ENCODE measurements around the gene TMEM9. TPM values are rescaled to one million over a fixed set of nuclear protein-coding genes. Genes with fewer than 3 reads are reported as not detected.

TMEM9 gene
- total RNA-seq, result 54.4 TPM

DNA sequence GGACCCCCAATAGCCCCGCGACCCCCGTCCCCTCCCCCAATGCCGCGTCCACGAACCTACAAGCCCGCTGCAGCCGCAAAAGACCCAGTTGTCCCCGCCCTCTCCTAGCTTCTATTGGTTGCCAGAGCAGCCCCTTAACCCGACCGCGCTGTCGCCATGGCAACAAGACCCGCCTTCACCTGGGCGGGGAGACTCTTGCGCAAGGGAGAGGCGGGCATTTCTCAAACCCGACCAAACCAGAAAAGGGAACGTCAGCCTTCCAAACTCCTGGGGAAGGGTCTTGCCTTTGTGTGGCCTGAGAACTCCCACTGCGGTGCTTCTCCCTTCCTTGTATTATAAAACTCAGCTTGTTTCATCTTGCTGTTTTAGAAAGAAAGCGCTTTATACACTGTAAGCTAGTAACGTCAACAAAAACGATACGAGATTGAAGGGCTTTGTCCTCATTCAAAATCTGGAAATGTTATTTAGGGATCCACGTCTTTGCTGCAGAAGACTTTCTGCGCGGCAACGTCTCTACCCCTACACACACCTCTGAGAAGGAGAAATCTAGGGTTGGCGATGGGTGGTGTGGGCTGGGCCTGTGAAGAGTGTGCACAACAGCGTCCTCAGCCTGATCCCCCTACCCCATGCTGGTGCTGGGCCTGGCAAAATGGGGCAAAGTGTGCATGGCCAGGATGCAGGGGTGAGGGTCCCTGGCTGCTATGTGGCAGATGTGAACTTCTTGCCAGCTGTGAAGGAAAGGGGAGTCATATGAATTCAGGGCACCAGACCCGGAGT lies at the start of gene TMEM9:
Gene TMEM9 (minus strand): TSS at position 86 of the 777 bp plus-strand sequence. CDS start 551 bp downstream, outside the sequence.
- DNase-seq, result peak; percentile 96

DNA sequence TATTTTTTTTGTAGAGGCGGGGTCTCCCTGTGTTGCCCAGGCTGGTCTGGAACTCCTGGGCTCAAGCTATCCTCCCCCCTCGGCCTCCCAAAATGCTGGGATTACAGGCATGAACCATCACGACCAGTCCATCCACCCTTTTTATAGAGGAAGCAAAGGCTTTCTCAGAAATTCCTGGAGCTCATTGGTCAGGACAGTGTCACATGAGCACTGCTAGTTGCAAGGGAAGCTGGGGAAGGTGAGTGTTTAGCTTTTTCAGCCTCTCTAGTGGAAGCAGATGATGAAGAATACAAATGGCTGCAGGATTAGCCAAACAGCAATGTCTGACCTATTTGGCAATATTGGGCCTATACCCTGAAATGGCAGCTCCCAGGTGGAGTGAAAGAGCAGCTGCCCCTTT lies 44.3 kb upstream of the TMEM9 start:
- DNase-seq, result no peak

DNA sequence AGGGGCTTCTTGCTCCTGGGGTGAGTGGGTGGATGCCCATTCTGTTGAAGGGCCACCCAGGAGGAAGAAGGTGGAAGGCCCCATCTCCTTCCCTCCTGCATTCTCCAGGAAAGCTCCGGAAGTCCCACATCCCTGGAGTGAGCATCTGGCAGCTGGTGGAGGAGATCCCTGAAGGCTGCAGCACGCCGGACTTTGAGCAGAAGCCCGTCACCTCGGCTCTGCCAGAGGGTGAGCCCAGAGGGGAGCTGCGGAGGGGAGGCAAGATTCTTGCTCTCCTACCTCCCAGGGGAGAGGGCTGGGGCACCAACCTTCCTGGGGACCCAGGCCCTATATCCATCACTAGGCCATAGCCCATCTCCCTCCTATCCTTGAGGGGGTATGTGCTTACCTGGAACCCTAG lies 39.8 kb upstream of the TMEM9 start:
- no peak for DNase-seq

DNA sequence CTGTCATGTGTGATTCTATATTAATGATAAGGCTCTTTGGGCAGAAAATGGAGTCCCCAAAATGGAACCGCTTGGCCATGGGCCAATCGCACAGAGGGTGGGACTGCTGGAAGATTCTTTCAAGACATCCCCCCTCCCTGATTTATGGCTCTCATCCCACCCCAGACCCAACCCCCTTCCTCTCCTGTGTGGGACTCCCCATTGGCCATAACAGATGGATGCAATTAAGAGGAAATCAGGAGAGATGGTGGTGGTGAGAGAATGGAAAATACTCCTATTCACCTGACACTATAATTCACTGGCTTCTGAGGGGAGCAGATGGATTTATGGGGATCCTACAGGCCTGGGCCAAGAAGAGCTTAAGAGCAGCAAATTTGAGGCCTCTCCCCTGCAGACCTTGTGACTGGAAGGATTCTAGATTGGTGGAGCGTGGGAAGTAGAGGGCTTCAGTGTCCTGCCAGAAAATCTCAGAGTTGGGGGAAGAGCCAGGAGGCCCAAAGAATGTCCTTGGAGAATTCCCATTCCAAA lies 38.1 kb upstream of the TMEM9 start:
- DNase-seq, result no peak

DNA sequence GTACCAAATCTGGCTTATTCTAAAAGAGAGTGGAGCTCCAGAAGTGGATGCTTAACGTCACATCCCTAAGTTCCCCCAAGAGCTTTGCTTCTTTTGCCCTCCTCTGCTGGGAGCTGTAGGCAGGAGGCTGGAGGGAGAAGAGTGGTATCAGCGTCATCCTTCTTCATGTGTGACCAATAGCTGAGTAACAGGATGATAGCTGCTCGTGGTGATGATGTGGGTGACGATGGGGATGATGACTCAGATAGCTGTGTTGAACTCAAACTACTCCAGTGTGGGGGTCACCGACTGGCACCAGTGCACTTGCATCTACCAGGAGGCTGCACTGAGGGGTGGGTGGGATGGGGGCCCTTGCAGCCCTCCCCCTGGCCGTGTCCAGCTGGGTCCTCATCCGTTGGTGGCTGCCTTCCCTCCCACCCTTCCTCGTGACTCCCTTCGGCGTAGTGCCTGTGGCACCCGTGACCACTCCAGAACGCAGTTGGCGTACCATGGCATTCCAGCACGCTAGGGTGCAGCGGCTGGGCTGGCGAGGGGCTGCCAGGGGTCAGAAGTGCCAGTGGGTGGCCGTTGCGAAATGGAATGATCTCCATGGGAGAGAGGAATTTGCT lies 37.5 kb upstream of the TMEM9 start:
- DNase-seq, result no peak

DNA sequence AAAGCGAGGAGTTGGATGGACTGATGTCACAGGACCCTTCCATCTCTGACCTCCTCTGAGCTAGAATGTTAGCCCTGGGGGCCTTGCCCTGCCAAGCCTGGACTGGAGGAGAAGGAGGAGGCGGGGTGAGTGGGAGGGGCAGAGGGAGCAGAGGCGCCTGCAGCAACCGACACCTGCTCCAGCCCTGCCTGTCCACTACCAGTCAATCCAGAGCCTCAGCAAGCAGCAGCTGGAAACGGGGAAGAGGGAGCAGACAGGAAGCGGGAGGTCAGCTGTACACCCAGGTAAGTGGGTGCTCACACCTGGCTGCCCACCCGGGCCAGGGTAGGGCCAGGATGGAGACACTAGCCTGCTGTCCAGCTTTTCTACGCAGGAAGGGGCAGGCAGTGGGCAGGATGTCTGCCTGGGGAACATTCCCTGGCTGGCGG lies 36.4 kb upstream of the TMEM9 start, which contains the start of gene IGFN1:
Gene IGFN1 (plus strand): TSS at position 201 of the 428 bp plus-strand sequence. CDS start 2,470 bp downstream, outside the sequence.
- no peak for DNase-seq

DNA sequence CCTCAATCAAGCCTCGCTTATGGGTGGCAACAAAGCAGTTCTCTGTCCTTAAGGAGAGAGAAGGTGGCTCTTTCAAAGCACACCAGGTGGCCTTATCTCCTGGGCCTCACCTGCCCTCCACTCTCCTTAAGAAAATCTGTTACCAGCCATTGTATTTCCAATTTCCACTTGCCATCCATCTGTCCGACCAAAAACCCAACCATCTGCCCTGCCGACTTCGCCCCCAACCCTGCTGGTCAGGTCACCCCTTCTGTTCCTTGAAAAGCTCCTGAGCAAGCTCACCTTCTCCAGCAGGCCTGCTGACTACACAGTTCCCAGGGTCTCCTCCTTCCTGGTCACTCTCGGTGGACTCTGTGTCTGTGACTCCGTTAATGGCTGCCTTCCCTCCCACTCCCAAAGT lies 35.7 kb upstream of the TMEM9 start:
- DNase-seq, result no peak

DNA sequence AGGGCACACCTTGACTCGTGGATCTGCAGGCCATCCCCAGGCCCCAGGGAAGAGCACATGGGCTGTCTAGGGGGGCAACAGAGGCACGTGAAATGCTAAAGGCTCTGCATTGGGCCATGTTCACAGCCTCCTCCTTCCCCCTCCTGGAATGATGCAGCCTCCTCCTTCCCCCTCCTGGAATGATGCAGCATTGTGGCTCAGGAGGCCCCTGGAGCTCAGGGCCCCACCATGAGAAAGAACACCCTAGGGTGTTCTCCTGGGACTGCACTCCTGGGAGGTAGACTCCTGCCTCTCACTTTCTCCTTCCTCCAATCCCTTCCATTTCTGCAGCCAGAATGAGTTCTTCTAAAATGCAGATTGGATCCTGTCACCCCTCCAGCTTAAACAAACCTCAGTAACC lies 34.8 kb upstream of the TMEM9 start:
- no peak for DNase-seq

DNA sequence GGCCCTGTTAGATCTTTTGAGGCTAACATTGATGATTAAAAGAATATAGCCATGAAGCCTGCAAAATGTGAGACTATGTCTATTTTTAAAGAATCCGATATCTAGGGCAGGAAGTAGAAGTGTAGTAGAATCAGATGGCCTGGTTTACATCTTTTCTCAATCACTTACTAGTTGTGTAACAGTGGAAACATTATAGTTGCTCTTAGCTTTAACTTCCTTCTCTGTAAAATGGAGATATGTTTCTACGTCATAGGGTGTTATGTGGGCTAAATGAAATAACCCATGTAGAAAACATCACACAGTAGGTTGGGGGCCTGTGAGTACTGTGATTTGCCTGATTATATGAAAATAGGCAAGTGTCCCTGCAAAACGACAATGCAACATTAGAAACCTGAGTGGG lies 31.9 kb upstream of the TMEM9 start:
- no peak for DNase-seq

DNA sequence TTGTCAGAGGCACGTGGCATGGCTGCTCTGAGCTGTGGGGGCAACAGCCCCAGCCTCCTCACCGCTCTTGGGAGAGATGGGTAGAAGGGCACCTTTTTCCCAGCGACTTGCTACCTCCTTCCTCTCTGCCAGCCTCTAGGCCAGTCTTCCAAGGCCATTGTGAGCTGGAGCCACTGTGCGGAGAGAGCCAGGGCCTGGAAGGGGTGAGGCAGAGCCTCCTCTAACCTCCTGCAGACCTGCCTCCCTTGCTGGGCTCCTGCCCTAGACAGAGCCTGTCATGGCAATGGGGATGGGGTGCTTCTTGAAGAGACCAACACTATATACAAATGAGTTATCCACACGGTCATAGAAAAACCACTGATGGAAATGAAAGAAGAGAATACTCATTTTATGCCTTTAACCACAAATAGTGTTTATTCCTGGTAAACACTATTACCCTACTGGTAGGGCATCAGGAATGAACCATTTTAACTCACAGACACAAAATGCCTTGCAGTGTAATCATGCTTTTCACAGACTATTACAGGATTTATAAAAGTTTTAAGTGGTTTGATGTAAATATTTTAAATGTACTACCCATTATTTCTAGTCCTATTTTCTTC lies 31.4 kb upstream of the TMEM9 start:
- no peak for DNase-seq

DNA sequence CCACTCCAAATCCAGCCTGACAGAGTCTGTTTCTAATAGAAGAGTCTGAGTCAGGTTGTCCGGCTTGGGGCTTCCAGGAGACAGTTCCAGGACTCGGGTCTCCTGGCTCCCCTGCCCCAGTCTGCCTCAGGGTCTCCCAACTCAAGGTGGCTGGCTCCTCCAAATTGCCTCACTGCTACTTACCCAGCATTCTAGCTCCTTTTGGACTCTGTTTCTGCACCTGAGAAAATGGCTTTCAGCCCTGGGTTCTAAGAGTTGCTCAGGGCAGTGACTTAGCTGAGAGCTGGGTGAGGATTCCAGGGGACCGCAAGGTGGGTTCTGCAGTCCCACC lies 30.8 kb upstream of the TMEM9 start:
- no peak for DNase-seq

DNA sequence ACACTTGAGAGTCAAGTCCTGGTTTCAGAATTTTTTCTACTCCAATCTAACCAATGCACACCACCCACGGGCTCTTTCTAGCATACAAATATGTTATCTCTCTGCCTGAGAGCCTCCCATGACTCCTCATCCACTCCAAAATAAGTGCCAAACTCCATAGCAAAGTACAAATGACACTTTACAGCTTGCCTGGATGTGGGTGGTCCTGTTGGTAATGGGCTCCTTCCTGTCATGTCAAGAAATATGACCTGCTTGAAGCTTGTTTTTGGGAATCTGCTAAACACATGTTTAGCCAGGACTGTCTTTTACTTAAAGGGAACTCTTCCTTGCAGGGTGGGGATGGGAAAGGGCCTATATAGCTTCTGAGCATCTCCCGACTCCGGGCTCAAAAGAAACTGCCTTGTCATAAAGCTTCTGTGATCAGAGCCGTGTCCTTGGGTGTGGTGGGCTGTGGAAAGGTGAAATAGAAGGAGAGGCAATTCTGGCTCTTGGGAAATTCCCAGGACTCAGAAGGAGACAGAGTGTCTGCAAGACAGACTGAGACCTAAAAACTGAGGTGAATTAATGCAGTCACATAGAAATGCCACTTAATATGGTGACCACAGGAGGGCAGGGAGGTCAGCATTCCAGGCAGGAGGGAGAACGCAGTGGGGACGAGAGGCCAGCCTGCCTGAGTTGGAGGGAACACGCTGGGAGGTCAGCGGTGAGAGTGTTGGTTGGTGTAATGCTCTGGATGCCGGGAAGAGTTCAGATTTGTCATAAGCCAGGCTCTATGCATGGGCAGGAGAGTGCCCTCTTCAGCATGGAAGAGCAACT lies 30.2 kb upstream of the TMEM9 start:
- no peak for DNase-seq

DNA sequence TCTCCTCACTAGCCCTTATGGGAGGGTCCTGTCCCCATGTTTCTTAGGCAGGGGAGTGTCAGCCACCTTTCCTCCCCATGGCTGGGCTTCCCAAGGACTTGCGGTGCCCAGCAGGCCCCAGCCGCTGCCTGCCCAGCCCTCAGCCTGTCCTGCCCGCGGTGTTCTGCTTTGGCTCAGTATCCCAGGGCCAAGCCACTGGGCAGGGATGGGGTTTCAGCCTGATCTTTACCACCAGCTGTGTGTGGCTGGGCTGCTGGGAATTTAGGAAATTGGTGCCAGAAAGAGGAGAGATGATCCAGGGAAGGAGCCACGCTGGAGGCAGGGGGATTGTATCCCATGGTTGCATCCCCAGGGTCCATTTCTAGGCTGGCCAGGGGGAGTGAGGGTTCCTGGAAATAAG lies 29.5 kb upstream of the TMEM9 start:
- DNase-seq, result no peak

DNA sequence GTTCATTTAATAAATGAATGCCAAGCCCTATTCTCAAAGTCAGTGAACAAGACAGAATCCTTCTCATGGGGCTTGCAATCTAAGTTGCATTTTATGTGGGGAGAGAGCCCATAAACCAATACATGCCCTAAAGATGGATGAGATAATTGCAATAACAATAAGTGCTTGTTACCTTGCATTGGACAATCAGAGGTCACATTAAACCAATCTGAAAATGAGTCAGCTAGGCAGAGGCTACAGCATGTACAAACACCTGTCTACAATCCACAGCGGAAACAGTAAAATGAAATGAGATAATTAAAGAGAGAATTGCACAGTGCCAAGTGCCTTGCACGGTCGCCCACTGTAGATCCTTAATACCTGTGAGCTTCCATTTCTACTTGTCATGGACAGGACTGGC lies 28.9 kb upstream of the TMEM9 start:
- no peak for DNase-seq

DNA sequence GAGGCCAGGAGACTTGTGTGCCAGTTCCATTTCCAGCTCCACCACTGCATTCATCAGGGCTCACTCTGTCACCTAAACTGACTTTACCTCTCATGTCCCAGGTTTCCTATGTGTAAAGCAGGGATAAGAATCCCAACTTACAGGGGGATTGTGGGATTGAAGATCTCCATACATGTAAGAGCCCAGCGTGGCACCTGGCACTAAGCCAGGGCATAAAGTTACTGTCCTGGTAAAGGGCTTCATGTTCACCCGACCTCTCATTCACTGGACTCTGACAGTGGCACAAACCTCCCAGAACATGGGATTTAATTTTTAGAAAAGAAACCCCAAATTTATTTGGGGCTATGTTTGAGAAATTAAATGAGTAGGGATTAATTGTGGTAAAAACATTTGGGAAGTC lies 27.5 kb upstream of the TMEM9 start:
- DNase-seq, result no peak

DNA sequence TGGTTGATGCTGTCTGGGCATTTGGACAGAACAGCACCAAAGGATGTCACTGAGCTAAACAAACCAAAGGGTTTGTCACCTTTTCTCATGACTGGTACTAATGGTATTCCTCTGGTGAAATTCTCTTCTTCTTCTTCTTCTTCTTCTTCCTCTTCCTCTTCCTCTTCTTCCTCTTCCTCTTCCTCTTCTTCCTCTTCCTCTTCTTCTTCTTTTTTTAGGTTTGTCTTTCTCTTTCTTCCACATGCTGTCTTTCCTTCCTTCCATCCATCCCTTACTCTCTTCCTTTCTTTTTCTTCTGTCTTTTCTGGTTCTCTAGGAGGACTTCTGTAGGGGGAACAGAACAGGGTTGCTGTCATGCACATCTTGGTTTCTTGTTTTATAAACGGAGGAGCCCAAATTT lies 27.0 kb upstream of the TMEM9 start:
- no peak for DNase-seq

DNA sequence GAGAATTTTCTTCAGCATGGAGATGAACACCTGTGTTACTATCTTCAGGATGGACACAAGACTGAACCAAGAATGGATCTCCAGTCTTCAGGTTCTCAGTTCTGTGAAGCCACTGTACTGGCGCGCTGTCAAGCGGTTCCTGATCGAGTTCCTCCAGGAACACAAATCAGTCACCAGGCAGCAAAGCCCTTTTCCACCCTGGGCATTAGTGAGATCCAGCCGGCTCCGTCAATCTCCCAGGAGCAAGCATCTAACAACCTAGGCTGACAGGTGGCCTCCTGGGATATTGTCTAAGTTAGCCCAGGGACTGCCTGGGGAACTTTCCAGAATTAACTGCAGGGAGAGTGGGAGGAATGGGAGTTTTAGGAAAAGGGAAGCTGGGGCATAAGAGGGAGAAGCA lies 26.6 kb upstream of the TMEM9 start:
- DNase-seq, result no peak

DNA sequence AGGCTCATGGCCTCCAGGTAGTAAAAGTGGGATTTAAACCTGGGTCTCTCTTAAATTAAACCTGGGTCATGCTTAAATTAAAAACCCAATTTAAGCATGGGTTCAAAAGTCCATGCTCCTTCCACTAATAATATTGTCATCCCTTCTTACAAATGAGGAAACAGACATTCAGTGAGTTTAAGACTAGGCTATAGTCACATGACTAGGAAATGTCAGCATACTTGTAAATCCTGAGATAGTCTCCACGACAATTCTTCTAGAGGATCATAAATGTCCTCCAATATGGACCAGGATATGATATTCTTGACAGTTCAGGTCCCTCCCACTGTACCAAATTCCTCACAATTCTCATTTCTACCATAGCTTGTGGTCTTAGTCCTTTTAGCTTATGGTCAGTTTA lies 25.9 kb upstream of the TMEM9 start:
- no peak for DNase-seq

DNA sequence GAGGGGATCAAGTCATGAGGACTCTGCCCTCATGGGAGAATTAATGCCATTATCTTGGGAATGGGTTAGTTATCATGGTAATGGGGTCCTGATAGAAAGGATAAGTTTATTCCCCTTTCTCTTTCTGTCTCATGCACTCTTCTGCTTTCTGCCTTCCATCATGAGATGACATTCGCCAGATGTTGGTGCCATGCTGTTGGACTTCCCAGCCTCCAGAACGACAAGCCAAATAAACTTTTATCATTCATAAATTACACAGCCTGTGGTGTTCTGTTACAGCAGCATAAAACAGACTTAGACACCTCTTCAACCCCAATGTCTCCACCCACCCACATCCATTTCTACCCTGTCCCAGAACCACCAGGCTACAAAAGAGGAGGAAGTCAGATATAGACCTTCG lies 24.4 kb upstream of the TMEM9 start:
- DNase-seq, result no peak

DNA sequence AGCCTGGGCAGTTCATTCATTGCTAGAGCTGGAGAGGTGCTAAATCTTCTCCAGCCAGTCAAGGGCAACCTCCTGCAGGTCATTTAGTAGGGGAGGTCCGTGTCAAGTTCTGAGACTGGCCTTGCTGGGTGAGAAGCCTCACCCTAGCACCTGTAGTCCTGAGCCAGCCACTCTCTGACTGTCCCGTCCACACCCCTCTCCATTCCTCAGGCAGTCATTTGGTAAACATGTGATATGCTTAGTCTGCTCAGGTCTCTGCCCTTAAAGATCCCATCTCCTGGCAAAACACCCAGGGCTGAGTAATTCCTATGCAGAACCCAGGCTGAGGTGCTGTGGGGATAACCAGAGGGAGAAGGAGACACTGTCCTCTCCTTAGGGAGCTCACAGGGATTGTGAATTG lies 22.7 kb upstream of the TMEM9 start:
- DNase-seq, result no peak

DNA sequence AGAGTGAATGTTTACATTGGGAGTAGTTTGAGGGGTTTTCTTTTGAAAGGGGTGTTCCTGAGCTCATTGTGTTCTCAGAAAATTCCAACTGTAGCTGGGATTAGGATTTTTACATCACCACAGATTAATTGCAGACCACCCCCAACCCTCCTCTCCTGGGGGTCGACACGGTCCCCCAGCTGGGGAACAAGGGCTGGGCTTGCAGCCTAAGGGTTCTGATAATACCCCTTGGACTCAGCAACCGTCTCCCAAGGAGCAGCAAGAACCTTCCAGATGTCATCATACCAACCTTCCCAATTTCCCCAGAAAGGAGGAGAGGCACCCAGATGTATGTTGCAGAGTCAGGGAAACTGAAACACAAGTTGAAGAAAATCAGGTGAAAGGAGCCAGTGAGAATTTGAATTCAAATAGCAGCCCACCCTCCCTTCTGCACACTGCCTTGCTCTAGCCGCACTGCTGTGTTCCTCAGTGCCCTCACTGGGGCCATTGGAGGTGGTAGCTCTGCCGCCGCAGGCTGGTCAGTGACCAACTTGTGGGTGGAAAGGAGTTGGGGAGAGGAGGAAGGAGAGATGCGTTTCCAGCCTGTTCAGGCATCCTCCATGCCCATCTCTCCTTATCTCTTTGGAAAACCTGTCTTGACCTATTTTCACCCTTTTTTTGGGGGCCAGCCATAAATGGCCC lies 21.7 kb upstream of the TMEM9 start:
- no peak for DNase-seq

DNA sequence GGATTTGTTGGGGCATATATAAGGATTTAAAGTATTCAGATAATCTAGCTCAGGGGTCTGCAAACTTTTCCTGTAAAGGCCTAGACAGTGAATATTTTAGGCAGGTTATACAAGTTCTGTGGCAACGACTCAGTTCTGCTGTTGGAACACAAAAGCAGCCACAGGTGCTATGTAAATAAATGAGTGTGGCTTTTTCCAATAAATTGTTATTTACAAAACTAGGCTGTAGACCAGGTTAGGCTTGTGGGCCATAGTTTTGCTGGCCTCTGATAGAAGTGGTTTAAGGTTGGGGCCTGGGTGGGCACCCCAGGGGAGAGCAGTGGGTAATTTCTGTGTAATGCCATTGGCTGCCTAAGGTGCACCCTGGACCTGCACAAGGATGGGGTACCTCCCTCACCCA lies 19.5 kb upstream of the TMEM9 start:
- no peak for DNase-seq
